ENCODE measurements around the gene TMPRSS4.

GRCh38 chr11:118117790-118118601, 41.1 kb downstream of the TMPRSS4 start:
- TF ChIP-seq CTCF (IDR thresholded peaks at IDR 0.05) (no peak), EP300 (IDR thresholded peaks at IDR 0.05) (no peak), POLR2A (IDR thresholded peaks at IDR 0.05) (no peak)
